Measurements from ENCODE around the gene NFATC2.

DNA sequence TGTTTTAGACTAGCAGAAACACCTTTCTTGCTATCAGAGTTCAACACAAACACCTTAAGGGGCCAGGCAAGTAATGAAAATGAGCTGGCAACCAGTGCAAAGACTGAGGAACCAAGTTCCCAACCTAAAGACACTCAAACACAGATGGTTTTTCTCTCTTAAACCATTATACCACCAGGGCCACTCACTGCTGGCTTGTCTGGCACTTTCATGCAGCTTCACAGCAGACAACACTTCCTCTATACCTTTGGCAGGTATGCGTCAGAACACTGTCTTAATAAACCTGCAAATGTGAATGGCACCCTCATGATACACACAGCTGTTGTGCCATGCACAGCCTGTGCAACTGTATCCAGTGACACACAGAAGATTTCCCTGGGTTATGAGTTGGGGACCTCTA lies 41.6 kb downstream of the NFATC2 start:
- no peak for TF ChIP-seq EZH2 (IDR thresholded peaks at IDR 0.05; ENCODE audit: borderline replicate concordance, low read length)
- TF ChIP-seq, protein P1, sequence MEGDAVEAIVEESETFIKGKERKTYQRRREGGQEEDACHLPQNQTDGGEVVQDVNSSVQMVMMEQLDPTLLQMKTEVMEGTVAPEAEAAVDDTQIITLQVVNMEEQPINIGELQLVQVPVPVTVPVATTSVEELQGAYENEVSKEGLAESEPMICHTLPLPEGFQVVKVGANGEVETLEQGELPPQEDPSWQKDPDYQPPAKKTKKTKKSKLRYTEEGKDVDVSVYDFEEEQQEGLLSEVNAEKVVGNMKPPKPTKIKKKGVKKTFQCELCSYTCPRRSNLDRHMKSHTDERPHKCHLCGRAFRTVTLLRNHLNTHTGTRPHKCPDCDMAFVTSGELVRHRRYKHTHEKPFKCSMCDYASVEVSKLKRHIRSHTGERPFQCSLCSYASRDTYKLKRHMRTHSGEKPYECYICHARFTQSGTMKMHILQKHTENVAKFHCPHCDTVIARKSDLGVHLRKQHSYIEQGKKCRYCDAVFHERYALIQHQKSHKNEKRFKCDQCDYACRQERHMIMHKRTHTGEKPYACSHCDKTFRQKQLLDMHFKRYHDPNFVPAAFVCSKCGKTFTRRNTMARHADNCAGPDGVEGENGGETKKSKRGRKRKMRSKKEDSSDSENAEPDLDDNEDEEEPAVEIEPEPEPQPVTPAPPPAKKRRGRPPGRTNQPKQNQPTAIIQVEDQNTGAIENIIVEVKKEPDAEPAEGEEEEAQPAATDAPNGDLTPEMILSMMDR (IDR thresholded peaks at IDR 0.05; ENCODE audit: low read length), result no peak
